Endothelial cell (in vitro differentiated cells): Measurements from ENCODE around the gene KRTAP2-4. TPM values are rescaled to one million over a fixed set of nuclear protein-coding genes. Genes with fewer than 3 reads are reported as not detected.
"Not testable (repeated sequence)": the region's sequence is repeated elsewhere in the genome, so short reads cannot be mapped to it uniquely, and the experiment has no call there.

Experiments used
- DNase-seq: peaks from one replicate; pipeline ENCODE4 v3.0.0; 2021; ENCODE audit warnings: low spot score
- H3K27ac Mint-ChIP-seq: one replicate; pipeline ENCODE4 v1.8.0; 2021; ENCODE audit warnings: mixed read lengths, inconsistent platforms; ENCODE audit not compliant: unreplicated experiment
- H3K27me3 Mint-ChIP-seq: one replicate; pipeline ENCODE4 v1.8.0; 2021; ENCODE audit warnings: mild to moderate bottlenecking, moderate library complexity, mixed read lengths, inconsistent platforms; ENCODE audit not compliant: unreplicated experiment
- H3K36me3 Mint-ChIP-seq: one replicate; pipeline ENCODE4 v1.8.0; 2021; ENCODE audit warnings: mild to moderate bottlenecking, low read depth, mixed read lengths, inconsistent platforms; ENCODE audit not compliant: unreplicated experiment
- H3K4me1 Mint-ChIP-seq: one replicate; pipeline ENCODE4 v1.8.0; 2021; ENCODE audit warnings: mild to moderate bottlenecking, mixed read lengths, inconsistent platforms; ENCODE audit not compliant: unreplicated experiment
- H3K4me3 Mint-ChIP-seq: one replicate; pipeline ENCODE4 v1.8.0; 2021; ENCODE audit warnings: mild to moderate bottlenecking, mixed read lengths, inconsistent platforms; ENCODE audit not compliant: unreplicated experiment
- H3K9me3 Mint-ChIP-seq: one replicate; pipeline ENCODE4 v1.8.0; 2021; ENCODE audit warnings: mixed read lengths, inconsistent platforms; ENCODE audit not compliant: unreplicated experiment
- total RNA-seq: library from RNA; stranded (reverse); fragmentation: NEBNext Ultra II Directional; extraction: Animal tissue kit (Norgen Biotek cat#: 25700); gene quantifications from one replicate; pipeline ENCODE4 v1.2.1, GENCODE V29; 2021; ENCODE audit not compliant: unreplicated experiment
- TF ChIP-seq, protein P1 (sequence below): fragments of 200-600 bp; sonication (generic); IDR thresholded peaks from one replicate; pipeline ENCODE4 v1.5.0; 2021; ENCODE audit warnings: antibody characterized with exemption; ENCODE audit not compliant: unreplicated experiment

The KRTAP2-4 gene
- total RNA-seq, 1 donor from 2014 or later, result not detected

DNA sequence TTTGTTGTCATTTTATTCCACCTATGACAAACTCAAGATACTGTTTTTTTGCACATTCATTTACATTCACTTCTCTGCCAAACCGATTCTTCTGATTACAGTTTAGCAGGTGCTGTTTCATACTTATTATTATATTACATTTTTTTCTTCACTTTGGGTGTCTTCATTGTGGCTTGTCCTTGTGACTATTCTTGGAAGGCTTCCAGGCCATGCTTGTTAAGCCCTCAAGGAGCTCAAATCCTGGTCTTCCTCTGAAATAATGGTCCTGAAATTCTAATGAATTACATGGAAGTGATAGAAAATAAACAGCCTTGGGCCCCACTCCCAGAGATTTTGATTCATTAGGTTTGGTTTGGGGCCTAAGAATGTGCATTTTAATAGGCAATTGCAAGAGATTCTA, 1.4 kb downstream of the KRTAP2-4 start:
- peaks cover 1% of the 10 kb centered on the region for H3K27me3 Mint-ChIP-seq
- DNase-seq, result no peak
- no peaks in the 10 kb centered on the region for H3K9me3 Mint-ChIP-seq
- TF ChIP-seq, protein P1, sequence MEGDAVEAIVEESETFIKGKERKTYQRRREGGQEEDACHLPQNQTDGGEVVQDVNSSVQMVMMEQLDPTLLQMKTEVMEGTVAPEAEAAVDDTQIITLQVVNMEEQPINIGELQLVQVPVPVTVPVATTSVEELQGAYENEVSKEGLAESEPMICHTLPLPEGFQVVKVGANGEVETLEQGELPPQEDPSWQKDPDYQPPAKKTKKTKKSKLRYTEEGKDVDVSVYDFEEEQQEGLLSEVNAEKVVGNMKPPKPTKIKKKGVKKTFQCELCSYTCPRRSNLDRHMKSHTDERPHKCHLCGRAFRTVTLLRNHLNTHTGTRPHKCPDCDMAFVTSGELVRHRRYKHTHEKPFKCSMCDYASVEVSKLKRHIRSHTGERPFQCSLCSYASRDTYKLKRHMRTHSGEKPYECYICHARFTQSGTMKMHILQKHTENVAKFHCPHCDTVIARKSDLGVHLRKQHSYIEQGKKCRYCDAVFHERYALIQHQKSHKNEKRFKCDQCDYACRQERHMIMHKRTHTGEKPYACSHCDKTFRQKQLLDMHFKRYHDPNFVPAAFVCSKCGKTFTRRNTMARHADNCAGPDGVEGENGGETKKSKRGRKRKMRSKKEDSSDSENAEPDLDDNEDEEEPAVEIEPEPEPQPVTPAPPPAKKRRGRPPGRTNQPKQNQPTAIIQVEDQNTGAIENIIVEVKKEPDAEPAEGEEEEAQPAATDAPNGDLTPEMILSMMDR, result no peak
- H3K27ac Mint-ChIP-seq, result no peak overlapping the region
- no peaks in the 10 kb centered on the region for H3K4me1 Mint-ChIP-seq
- no peak overlapping the region for H3K4me3 Mint-ChIP-seq
- no peaks in the 10 kb centered on the region for H3K36me3 Mint-ChIP-seq

DNA sequence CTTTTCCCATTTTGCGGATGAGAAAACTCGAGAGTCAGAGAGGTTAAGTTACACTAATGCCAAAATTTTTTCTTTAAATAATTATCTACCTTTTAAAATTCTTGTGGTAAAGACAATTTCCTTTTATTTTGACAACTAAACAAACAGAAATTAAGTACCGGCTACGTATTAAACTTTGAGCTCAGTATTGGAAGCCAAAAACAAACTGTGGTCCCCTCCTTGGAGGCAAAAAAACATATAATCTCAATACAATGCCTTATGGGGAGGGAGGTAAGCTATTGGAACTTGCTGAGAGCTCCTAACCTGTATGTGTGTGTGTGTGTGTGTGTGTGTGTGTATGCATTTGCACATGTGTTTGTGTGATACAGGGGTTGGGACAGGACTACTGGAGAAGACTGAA, 2.2 kb downstream of the KRTAP2-4 start:
- H3K4me3 Mint-ChIP-seq, result no peak overlapping the region
- no peaks in the 10 kb centered on the region for H3K9me3 Mint-ChIP-seq
- TF ChIP-seq, protein P1, result no peak
- H3K4me1 Mint-ChIP-seq, result no peaks in the 10 kb centered on the region
- H3K27me3 Mint-ChIP-seq, result peaks cover 1% of the 10 kb centered on the region
- no peaks in the 10 kb centered on the region for H3K36me3 Mint-ChIP-seq
- DNase-seq, result no peak
- H3K27ac Mint-ChIP-seq, result no peak overlapping the region

DNA sequence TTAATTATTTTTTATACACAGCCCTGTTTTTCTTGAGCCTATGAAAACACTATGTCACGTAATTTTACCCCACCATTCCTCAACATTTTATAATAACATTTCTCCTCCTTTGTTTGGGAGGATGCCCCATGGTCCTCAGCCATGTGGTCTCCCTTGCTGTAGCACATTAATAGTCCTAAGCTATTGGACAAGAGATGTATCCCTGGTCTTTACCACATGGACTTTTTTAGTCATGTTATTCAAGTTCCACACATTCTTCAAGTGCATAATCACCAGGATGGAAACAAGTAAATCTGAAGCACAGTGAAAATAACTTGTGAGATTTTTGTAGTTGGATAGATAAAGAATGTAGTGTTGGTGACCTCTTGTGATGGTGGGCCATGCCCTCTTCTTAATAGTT, 3.7 kb downstream of the KRTAP2-4 start:
- H3K27ac Mint-ChIP-seq, result no peak overlapping the region

DNA sequence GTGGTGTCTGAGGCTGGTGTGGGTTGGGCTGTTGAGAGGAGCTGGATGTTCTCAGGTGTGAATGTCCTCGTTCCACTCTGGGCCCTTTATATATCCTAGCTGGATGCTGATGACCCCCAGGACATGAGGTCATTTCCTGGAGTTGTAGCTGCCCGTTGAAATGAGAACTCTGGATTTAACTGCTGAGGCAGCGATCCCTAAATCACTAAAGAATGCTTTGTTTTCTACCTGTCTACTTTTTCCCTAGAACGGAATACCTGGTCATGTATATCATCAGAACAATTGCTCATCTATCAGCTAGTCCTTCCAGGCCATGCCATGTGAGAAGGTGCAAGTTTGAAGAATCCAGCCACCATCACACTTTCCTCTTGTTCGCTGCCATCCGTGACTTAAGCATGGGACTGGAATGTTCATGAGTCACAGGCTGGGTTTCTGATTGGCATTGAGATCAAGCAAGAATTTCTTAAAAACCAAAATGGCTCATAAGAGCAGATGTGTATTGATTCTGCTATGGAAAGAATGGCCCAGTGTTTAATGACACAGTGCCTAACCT, 5.6 kb downstream of the KRTAP2-4 start, which contains the start of gene KRTAP2-3:
Gene KRTAP2-3 (minus strand): TSS at position 63 of the 553 bp plus-strand sequence. CDS start 64 bp downstream, outside the sequence.
- H3K9me3 Mint-ChIP-seq, result no peaks in the 10 kb centered on the region
- H3K27ac Mint-ChIP-seq, result no peak within 1 kb of the TSS
- no peaks in the 10 kb centered on the region for H3K4me1 Mint-ChIP-seq
- H3K27me3 Mint-ChIP-seq, result peaks cover 1% of the 10 kb centered on the region
- no peaks in the 10 kb centered on the region for H3K36me3 Mint-ChIP-seq
- H3K4me3 Mint-ChIP-seq, result no peak within 1 kb of the TSS
- DNase-seq, result no peak
- TF ChIP-seq, protein P1, result no peak

More for the DNA sequence above, 3.7 kb downstream of the KRTAP2-4 start:
- H3K4me3 Mint-ChIP-seq, result no peak overlapping the region
- H3K27me3 Mint-ChIP-seq, result peaks cover 1% of the 10 kb centered on the region
- DNase-seq, result no peak
- TF ChIP-seq, protein P1, result no peak
- H3K4me1 Mint-ChIP-seq, result no peaks in the 10 kb centered on the region
- H3K9me3 Mint-ChIP-seq, result no peaks in the 10 kb centered on the region
- no peaks in the 10 kb centered on the region for H3K36me3 Mint-ChIP-seq

DNA sequence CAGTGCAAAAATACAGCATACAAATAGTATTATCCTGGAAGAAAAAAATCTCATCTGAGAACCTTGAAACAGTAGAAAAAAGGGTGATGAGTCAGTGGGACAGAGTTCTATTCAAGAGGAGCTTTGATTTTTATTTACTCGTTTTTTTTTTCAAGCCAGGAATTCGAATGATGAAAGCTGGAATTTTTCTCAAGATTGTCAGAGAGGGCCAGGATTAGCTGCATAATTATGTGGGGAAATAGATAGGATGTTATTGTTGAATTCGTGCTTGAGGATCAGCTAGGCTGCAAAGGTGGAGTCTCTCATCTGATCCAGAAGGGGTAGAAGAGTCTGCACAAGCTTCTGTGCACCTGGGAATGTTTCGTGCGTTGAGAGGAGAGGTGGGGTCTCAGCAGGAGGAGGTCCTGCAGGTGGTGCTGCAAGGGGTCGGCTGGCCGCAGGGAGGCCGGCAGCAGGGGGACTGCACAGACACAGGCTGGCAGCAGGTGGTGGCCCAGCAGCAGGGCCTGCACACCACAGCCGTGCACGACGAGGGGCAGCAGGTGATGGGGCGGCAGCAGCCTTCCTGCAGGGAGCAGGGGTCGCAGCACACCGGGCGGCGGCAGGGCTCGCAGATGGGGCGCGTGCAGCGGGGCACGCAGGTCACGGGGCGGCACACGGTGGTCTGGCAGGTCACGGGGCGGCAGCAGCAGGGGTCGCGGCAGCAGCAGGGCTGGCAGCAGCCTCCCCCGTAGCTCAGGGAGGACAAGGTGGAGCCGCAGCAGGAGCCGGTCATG, 6.2 kb downstream of the KRTAP2-4 start:
- H3K27me3 Mint-ChIP-seq, H3K36me3 Mint-ChIP-seq, H3K9me3 Mint-ChIP-seq, H3K4me3 Mint-ChIP-seq, H3K27ac Mint-ChIP-seq, DNase-seq, H3K4me1 Mint-ChIP-seq: not testable (repeated sequence)
